A549 (cell line): Measurements from ENCODE around the gene ARPC1A.

ENCODE experiments used
- CTCF ChIP-seq: fragments of >200 bp; sonication (Bioruptor Twin); formaldehyde crosslinking; IDR thresholded peaks from 3 replicates; pipeline ENCODE4 v1.5.1; 2016
- EHF ChIP-seq: fragments of 250-450 bp; sonication (Bioruptor Pico); IDR thresholded peaks from 2 replicates; pipeline ENCODE4 v1.5.0; 2020; ENCODE audit warnings: mild to moderate bottlenecking
- KDM1A ChIP-seq: fragments of 200-600 bp; sonication (generic); IDR thresholded peaks from 2 replicates; pipeline ENCODE4 v1.6.1; 2016; ENCODE audit warnings: low read depth, mild to moderate bottlenecking
- POLR2A ChIP-seq: IDR thresholded peaks from 2 replicates; pipeline ENCODE4 v1.6.1; 2012; ENCODE audit warnings: mild to moderate bottlenecking, low read length
- TP53 ChIP-seq: fragments of 250-450 bp; sonication (Bioruptor Pico); IDR thresholded peaks from 2 replicates; pipeline ENCODE4 v1.5.0; 2021; ENCODE audit warnings: mild to moderate bottlenecking, moderate library complexity

- TF ChIP-seq TP53 (CRISPR knock-in tag) (no peak), KDM1A (no peak), EHF (CRISPR knock-in tag) (no peak), POLR2A (no peak), CTCF (no peak)
These were observed 1.1 kb upstream of the ARPC1A start for GRCh38 chr7:99324559-99324958.
